HG03066 (cell line): Measurements from ENCODE around the gene COMMD8.
A peak's percentile ranks its signal among the peaks of the same experiment; 100 is the strongest.

ENCODE experiments used
- ATAC-seq: cut with Tn5 transposase; IDR thresholded peaks from one replicate; pipeline ENCODE4 v1.9.1; 2021; ENCODE audit warnings: low read depth; ENCODE audit not compliant: unreplicated experiment

The COMMD8 gene

GRCh38 chr4:47473141-47473750 is 9.7 kb upstream of the COMMD8 start:
- ATAC-seq = no peak

- ATAC-seq = no peak
Measured at GRCh38 chr4:47471591-47471990, 8.1 kb upstream of the COMMD8 start.

- no peak for ATAC-seq
Measured at GRCh38 chr4:47471064-47471463, 7.6 kb upstream of the COMMD8 start.

GRCh38 chr4:47469951-47470350 is 6.4 kb upstream of the COMMD8 start:
- ATAC-seq = no peak

- no peak for ATAC-seq
Measured at GRCh38 chr4:47468706-47469365, 5.3 kb upstream of the COMMD8 start.

- ATAC-seq = no peak
Measured at GRCh38 chr4:47466056-47466785, 2.7 kb upstream of the COMMD8 start.

GRCh38 chr4:47465004-47465403 is 1.5 kb upstream of the COMMD8 start:
- ATAC-seq = no peak

- ATAC-seq = peak; percentile 18
Measured at GRCh38 chr4:47462799-47463234, 685 bp downstream of the COMMD8 start.

- no peak for ATAC-seq
Measured at GRCh38 chr4:47451657-47452056, 11.8 kb downstream of the COMMD8 start.

GRCh38 chr4:47444031-47444430 is 19.5 kb downstream of the COMMD8 start:
- ATAC-seq = no peak

- ATAC-seq = peak; percentile 80
Measured at GRCh38 chr4:47442980-47443379, 20.5 kb downstream of the COMMD8 start.

- no peak for ATAC-seq
Measured at GRCh38 chr4:47434931-47435330, 28.6 kb downstream of the COMMD8 start.

GRCh38 chr4:47432749-47433148 is 30.8 kb downstream of the COMMD8 start:
- no peak for ATAC-seq

GRCh38 chr4:47427935-47428334 is 35.6 kb downstream of the COMMD8 start:
- no peak for ATAC-seq

GRCh38 chr4:47425628-47426027 is 37.9 kb downstream of the COMMD8 start:
- no peak for ATAC-seq

- no peak for ATAC-seq
Measured at GRCh38 chr4:47419296-47419695, 44.2 kb downstream of the COMMD8 start.

GRCh38 chr4:47418147-47418546 is 45.4 kb downstream of the COMMD8 start:
- no peak for ATAC-seq

GRCh38 chr4:47415719-47416118 is 47.8 kb downstream of the COMMD8 start:
- no peak for ATAC-seq

- ATAC-seq = no peak
Measured at GRCh38 chr4:47413521-47413920, 50.0 kb downstream of the COMMD8 start.

GRCh38 chr4:47410271-47410670 is 53.2 kb downstream of the COMMD8 start:
- no peak for ATAC-seq

GRCh38 chr4:47406408-47406807 is 57.1 kb downstream of the COMMD8 start:
- no peak for ATAC-seq
